ENCODE data around the gene DLK1. TPM values are rescaled to one million over a fixed set of nuclear protein-coding genes. Genes with fewer than 3 reads are reported as not detected.

Gene DLK1
- total and polyA plus RNA-seq, 2 of the 4 experiments (the other 2 are of a cell fraction) = under 0.01 to 0.07 TPM

- TF ChIP-seq NFE2L2 (IDR thresholded peaks at IDR 0.05; ENCODE audit: low read depth, low read length) = no peak
- TF ChIP-seq RAD21 (IDR thresholded peaks at IDR 0.05; ENCODE audit: low read length) = no peak
- TF ChIP-seq MXI1 (IDR thresholded peaks at IDR 0.05; ENCODE audit: borderline replicate concordance, low read depth, low read length) = no peak
- no peak for TF ChIP-seq RCOR1 (IDR thresholded peaks at IDR 0.05; ENCODE audit: insufficient replicate concordance, low read length)
- TF ChIP-seq, protein P1, sequence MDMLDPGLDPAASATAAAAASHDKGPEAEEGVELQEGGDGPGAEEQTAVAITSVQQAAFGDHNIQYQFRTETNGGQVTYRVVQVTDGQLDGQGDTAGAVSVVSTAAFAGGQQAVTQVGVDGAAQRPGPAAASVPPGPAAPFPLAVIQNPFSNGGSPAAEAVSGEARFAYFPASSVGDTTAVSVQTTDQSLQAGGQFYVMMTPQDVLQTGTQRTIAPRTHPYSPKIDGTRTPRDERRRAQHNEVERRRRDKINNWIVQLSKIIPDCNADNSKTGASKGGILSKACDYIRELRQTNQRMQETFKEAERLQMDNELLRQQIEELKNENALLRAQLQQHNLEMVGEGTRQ (IDR thresholded peaks at IDR 0.05; ENCODE audit: low read depth, low read length) = no peak
- no peak for TF ChIP-seq BHLHE40 (IDR thresholded peaks at IDR 0.05; ENCODE audit: low read depth, low read length)
- TF ChIP-seq MAFK (IDR thresholded peaks at IDR 0.05; ENCODE audit: low read depth, low read length) = no peak
- Histone ChIP-seq H2AK5ac (ENCODE audit: low read depth, low read length) (no peak overlapping the region), H2AK9ac (replicated peaks; ENCODE audit: low read depth, low read length, poor library complexity) (no peak overlapping the region), H3K56ac (ENCODE audit: extremely low read depth, insufficient read depth, low read length) (no peak overlapping the region), H3K9me1 (ENCODE audit: insufficient read depth, low read length) (peaks cover 8% of the 10 kb centered on the region), H2BK120ac (ENCODE audit: low read depth, low read length) (no peak overlapping the region), H4K20me1 (ENCODE audit: insufficient read depth, low read length) (no peaks in the 10 kb centered on the region), H2BK20ac (ENCODE audit: low read depth, low read length) (no peak overlapping the region), H3K23ac (ENCODE audit: low read depth, low read length) (no peak overlapping the region), H3K9ac (ENCODE audit: low read depth, low read length) (no peak overlapping the region), H3K9me3 (ENCODE audit: control insufficient read depth, insufficient read depth, low read length) (peaks cover 2% of the 10 kb centered on the region; the same call in 1 of the 2 replicates), H2BK5ac (ENCODE audit: low read depth, low read length, poor library complexity, severe bottlenecking) (no peak overlapping the region), H3K36me3 (ENCODE audit: control insufficient read depth, insufficient read depth, low read length) (no peaks in the 10 kb centered on the region), H2BK15ac (ENCODE audit: low read depth, low read length) (no peak overlapping the region), H4K5ac (ENCODE audit: low read depth, low read length) (no peak overlapping the region), H3K27me3 (ENCODE audit: control insufficient read depth, insufficient read depth, low read length) (peaks cover 10% of the 10 kb centered on the region), H3K4me1 (ENCODE audit: control insufficient read depth, insufficient read depth, low read length) (peaks cover 9% of the 10 kb centered on the region), H3K79me1 (ENCODE audit: low read depth in 1 of 2, low read length in 2 of 2) (no peaks in the 10 kb centered on the region), H4K91ac (ENCODE audit: insufficient read depth, low read depth, low read length) (no peak overlapping the region), H3K4ac (ENCODE audit: low read depth, low read length) (no peak overlapping the region), H3K4me2 (ENCODE audit: low read depth, low read length) (no peak overlapping the region), H3K4me3 (ENCODE audit: insufficient read depth, low read depth, low read length) (no peak overlapping the region), H3K27ac (ENCODE audit: insufficient read depth, low read length) (no peak overlapping the region), H3K14ac (replicated peaks; ENCODE audit: low read depth, low read length) (no peak overlapping the region), H4K8ac (ENCODE audit: low read depth in 2 of 2, low read length in 2 of 2) (no peak overlapping the region), H3K18ac (ENCODE audit: low read depth, low read length) (no peak overlapping the region), H2AFZ (replicated peaks; ENCODE audit: low read length, poor library complexity) (no peak overlapping the region)
- DNase-seq = no peak
- POLR2A ChIA-PET (ENCODE audit: unreplicated experiment) = no interaction called here
- dilution Hi-C loops (cut with HindIII; ENCODE audit: low sequenced_read_pairs, unreplicated experiment) = no loop called here
- in situ Hi-C loops (cut with MboI; ENCODE audit: low sequenced_read_pairs) = no loop called here
- intact Hi-C loops (cut with micrococcal nuclease) = no loop called here
- CTCF ChIA-PET = no interaction called here
- WGBS, 2 experiments (ENCODE audit: extremely low coverage in 2 of 2, insufficient read length in 1 of 2) = no CpG with 5 or more reads among the region's 4 CpGs
- BruUV-seq (replicated peaks) = no TSS peak
- ATAC-seq (ENCODE audit: low read depth) = no peak
Measured at GRCh38 chr14:100686858-100687257, 39.8 kb upstream of the DLK1 start.
